OCI-M2 (cell line): Measurements from ENCODE around the gene CFAP46.
"Not testable (repeated sequence)": the region's sequence is repeated elsewhere in the genome, so short reads cannot be mapped to it uniquely, and the experiment has no call there.

Experiments
- DNase-seq: peaks from one replicate; lab custom pipeline; 2025; ENCODE audit not compliant: unreplicated experiment; lab: John Stamatoyannopoulos, UW

CFAP46 gene

DNA sequence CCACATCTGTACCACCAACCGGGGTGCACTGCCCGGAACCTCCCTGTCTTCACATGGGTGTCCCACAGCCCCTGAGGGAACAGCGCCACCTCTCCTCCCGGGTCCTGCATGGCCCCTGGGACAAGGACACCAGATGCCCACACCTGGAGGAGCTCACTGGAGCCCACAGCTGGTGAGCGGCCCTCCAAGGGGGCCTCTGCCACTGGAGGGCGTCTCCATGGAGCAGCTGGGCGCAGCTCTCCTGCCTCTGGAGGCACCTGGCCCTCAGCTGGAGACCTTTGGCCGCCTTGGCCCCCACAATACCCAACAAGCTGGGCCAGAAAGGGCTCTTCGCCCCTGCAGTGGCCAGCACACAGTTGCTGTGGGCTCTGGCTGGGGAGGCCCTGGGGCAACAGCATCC is 149.2 kb downstream of the CFAP46 start:
- no peak for DNase-seq

DNA sequence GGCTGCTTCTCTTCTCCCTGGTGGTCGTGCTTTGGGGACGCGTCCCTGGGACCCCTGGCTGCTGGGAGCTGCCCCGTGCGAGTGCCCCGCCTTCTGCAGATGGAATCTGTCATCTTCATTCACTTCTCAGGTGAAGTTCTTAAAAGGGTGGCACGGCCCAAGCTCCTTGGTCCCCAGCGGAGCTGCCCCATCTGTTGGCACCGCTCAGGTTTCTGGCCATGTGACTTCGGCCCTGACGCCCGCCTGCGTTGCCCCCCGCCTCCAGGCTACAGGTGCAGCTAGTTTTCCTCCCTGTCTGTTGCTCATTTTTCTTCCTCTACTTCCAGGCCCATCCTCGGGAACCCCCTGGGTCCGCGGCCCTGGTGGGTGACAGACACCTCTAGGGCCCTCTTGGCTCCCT is 149.6 kb downstream of the CFAP46 start:
- DNase-seq = no peak

DNA sequence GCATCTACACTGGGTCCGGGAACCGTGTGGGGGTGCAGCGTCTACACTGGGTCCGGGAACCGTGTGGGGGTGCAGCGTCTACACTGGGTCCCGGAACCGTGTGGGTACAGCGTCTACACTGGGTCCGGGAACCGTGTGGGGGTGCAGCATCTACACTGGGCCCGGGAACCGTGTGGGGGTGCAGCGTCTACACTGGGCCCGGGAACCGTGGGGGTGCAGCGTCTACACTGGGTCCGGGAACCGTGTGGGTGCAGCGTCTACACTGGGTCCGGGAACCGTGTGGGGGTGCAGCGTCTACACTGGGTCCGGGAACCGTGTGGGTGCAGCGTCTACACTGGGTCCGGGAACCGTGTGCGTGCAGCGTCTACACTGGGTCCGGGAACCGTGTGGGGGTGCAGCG is 150.3 kb downstream of the CFAP46 start:
- not testable (repeated sequence) for DNase-seq

DNA sequence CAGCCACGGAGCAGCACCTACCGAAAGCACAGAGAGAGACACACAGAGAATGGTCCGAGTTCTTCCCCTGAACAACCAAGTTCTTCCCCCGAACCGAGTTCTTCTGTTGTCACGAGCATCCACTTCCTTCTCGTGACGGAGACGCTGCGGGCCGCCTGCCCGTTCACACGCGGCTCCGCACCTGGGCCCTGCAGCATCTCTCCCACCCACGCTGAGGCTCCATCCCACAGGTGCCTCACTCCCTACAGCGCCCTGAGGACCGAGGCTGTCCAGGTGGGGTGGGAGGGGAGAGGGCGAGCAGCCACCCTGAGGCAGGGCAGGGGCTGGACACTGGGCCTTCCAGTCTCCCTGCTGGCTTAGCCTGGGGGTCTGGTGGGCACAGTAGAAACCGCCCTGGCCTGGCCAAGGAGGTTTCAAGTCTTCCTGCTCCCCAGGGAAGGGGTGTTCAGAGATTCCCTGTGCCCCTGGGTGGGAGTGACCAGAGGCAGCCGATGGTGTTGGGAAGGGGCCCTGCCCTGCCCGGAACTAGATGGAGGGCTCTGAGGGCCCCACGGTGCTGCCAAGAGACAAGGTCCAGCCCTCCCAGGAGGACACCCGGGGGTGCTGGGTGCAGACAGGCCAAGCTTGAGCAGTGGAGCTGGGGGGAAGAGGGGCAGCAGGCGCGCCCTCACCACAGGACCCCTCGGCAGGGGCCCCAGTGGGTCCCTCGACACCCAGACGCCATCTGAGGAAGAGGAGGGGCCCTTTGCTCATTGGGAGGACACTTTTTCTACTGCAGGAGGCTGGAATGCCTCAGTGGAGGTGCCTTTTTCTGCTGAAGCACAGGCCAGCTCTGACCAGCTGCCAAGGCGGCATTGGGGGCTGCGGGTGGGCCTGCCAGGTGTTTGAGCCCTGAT is 151.2 kb downstream of the CFAP46 start:
- DNase-seq = no peak

DNA sequence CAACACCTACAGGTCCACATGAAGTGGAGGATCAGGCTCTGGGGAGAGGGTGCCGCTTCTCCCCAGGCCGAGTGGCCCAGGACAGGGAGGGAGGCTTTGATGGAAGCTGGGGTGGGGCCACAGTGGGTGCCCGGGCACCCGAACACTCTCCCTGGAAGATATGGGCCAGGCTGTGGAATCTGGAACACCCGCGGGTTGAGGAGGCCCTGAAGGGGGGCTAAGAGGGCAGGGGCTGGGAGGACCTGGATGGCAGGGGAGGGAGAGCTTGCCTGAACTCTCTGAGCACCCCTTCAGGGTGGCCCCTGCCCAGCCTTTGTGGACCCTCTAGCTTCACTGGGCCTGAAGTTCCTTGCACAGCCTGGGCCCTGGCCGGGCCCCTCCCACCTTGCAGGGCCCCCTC is 151.9 kb downstream of the CFAP46 start:
- DNase-seq = no peak

DNA sequence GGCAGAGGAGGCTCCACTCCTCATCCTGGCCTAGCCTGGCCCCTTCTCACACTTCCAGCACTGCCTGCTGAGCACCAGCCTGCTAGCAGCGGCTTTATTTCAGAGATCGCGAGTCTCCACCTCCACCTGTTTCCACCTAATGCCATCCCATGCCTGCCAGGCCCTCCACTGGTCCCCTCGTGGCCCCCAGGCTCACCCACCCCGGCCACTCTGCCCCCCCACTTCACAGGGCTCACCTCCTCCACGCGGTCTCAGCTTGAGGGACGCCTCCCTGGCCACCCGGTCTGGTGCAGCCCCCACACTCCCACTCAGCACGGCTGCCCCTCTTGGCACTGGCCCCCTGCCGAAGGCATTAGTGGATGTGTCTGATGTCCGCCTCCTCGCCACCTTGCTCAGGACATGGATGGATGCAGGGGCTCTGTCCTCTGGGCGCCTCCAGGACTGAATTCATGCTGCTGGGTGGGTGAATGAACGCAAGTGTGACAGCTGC is 152.7 kb downstream of the CFAP46 start:
- no peak for DNase-seq

DNA sequence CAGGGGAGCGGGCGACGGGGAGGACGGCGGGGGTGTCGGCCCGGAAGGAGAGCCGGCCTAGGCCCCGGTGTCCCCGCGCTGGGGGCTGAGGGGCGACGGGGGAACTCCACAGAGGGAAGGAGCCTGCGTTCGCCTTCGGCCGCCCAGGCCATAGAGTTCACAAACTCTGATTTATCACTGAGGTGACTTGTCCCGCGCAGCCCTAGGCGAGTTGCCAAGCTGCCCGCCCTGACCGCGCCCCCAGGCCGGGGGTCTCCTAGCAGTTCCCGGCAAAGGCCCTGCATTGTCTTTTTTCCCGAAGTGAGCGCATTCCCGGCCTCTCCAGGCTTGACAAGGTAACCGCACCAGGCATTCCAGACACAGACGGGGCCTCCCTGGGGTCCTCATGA is 153.5 kb downstream of the CFAP46 start:
- no peak for DNase-seq

DNA sequence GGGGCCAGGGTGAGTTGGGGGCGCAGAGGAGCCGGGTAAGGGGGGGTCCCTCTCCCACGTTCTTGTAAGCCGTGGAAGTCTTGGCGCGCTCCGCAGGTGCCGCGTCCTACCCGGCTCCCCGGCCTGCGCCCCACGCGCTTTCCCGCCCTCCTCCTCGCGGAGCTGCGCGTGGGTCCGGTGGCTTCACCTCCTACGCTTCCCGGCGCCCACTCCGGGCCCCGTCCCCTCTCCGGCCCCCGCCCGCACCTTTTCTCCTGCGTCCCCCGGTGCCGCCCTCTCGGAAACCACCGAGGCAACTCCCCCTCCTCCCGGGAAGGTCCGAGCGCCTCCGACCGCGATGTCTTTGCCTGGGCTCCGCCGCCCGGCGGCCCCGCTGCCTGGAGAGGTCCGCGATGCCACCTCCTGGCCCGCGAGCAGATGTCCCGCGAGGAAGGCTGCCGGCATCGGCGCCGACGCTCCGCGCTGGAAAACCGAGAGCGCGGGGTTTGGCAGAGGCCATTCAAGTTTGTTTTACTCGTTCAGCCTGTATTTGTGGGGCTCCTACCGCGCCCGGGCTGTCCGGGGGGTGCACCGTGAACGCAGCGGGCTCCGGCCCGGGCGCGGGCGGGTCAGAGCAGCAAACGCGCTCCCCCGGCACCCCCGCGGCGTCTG is 154.1 kb downstream of the CFAP46 start:
- DNase-seq = no peak

DNA sequence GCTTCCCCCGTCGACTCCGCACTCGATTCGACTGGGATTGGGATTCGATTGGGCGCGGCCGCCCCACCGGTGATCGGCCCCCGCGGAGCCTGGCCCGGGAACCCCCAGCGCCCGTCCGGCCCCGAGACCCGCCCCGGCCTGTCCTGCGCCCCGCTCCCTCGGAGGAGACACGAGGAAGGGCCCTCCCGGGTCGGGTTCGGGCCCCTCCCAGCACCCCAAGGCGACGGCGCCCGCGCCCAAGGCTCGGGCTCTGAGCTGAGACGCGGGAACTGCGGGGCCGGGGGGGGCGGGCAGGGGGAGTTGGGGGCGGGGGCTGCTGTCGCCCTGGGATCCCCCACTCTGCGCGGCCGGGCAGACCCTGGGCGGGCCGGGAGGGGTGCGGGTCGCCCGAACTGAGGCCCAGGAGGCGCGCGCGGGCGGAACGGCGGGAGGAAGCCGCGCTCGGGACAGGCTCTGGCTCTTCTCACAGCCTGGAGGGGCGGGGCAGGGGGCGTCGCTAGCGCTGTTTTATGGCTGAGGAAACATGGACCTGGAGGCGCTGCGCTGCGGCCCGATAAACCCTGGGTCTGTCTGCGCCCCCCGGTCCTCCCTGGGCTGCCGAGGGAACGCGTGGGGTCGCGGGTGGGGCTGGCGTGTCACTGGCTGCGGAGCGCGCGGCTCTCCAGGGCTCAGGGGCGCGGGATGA is 154.7 kb downstream of the CFAP46 start:
- DNase-seq = no peak

DNA sequence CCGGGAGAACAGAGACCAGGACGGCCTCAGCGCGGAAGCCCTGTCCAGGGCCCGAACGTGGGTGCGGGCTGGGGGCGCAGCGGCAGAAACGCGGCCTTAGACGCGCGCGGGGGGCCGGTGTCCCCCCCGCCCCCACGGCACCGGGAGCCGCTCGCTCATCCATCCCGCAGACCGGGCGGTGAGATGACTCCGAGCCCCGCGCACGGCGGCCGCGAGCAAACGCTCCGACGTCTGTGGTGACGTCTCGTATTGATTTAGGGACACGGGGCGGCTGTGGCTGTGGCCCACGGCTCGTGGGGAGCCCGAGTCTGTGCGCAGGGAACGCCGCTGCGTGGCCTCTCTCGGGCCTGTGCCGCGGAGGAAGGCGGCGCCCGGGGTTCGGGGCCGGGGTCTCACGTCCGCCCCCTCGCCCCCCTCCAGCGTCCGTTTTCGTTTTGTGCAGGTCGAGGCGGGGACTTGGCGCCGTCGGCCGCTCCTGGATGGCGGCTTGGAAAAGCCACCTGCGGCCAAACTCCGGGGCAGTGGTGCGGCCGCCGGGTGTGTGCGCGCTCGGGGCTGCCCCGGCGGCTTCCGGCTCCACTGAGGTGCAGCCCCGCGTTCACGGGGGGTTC is 155.4 kb downstream of the CFAP46 start:
- no peak for DNase-seq

DNA sequence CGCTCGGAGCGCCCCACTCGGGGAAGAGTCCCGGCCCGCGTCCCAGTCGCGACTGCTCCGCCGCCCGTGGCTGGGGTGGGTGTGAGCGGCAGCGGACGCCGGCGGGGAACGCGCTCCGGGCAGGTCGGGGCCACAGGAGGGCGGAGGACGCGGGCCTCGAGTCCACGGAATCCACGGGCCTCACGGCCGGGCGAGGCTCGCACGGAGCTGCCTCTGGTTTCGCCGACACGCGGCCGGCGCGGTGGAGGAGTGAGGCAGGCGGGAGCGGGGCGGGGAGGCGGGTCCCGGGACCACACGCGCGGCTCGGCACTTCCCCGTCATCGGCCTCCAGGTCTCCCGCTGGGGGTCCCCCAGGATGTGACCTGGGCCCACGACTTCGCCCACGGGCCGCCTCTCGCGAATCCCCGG is 155.9 kb downstream of the CFAP46 start:
- DNase-seq = no peak

DNA sequence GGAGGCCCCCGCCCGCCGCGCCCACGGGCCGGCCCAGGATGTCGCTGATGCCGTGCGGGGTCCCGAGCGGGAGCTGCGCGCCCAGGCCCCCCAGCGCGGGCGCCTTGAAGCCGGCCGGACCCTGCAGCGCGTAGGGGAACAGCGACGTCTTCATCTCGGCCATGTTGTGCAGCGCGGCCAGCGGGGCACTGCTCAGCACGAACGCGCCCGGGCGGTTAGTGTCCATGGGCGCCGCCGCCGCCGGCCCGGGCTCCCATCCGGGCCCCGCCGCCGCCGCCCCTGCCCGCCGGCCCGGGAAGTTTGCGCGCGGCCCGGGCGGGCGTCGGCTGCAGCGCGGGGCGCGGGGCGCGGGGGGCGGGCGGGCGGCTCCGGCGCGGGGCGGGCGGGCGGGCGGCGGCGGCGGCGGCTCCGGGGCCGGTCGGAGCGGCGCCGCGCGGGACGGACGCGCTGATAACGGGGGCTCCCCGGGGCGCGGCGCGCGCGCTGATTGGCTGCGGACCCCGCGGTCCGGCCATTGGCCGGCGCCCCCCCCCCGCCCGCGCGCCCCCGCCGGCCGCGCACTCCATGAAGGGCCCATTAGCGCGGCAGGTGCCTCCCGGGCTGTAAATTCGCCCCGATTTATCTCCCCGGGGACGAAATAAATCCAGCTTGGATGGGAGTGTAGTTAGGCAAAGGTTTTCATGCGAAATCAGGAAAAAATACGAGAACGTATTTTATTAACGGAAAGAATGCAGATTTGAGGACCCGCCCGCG is 156.5 kb downstream of the CFAP46 start, which contains the start of gene NKX6-2:
TSS of gene NKX6-2 (minus strand) at position 425 of the 753 bp plus-strand sequence. CDS start at position 226, 199 bp downstream.
- no peak for DNase-seq

DNA sequence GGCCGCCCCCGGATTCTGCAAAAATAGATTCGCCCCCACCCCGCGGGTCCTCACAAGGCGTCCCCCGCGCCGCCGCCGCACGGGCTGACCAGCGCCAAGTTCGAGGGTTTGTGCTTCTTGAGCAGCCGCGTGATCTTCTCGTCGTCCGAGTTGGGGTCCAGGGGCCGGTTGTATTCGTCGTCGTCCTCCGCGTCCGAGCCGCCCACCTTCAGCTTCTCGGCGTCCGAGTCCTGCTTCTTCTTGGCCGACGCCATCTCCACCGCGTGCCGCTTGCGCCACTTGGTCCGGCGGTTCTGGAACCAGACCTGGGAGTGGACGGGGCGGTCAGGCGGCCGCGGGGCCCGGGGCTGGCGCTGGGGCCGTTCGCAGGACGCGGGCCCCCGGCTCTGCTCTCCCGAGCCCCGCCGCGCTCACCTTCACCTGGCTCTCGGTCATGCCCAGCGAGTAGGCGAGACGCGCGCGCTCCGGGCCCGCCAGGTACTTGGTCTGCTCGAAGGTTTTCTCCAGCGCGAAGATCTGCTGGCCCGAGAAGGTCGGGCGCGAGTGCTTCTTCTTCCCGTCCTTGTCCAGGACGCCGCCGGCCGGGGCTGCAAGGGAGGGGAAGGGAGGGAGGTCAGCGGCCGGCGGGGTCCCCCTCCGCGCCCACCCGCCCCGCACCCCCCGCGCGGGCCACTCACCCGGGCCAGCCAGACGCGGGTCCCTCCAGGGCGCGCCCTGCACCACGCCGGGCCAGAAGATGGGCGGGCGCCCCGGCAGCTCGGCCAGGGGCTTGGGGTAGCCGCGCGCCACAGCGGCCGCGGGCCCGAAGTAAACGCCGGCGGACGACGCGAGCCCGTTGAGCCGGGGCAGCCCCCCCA is 157.3 kb downstream of the CFAP46 start:
- DNase-seq = no peak

DNA sequence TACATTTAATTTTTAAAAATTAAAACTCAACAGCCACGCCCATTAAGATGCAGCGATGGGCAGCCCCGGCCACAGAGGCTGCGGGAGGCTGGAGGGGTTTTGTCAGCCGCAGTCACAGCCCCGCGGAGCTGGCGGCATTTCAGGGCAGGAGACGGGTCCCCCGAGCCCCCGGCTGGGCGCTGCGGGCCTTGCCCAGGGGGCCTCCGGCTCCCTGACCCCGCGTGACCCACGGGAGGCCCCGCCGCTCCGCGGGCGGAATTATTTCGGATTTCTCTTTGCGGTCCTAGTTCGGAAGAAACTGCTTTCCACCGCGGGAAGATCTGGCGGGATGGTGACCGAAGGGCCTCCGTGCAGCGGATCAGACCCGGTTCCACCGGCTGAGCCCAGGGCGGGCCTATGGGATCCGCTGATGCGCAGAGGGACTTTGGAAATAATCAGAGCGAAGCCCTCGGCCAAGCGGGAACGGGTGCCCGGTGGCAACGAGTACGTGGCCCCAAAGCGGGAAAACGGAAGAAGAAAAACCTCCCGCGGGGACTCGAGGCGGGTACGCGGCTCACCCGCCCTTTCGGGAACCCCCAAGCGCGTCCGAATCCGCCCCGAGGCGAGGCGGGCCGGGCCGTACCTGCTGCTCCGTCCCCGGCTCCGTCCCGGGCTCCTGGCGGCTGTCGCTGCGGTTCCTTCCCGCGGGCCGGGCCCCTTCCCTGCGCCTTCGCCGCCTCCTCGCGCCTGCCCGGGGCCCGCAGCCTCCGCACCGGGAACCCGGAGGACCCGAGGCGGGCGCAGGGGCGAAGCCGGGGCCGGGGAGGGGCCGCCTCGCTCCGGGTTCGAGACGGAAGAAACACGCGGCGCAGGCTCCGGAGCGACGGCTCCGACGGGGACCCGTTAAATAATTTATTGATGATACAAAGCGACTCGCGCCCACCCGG is 158.2 kb downstream of the CFAP46 start:
- no peak for DNase-seq

DNA sequence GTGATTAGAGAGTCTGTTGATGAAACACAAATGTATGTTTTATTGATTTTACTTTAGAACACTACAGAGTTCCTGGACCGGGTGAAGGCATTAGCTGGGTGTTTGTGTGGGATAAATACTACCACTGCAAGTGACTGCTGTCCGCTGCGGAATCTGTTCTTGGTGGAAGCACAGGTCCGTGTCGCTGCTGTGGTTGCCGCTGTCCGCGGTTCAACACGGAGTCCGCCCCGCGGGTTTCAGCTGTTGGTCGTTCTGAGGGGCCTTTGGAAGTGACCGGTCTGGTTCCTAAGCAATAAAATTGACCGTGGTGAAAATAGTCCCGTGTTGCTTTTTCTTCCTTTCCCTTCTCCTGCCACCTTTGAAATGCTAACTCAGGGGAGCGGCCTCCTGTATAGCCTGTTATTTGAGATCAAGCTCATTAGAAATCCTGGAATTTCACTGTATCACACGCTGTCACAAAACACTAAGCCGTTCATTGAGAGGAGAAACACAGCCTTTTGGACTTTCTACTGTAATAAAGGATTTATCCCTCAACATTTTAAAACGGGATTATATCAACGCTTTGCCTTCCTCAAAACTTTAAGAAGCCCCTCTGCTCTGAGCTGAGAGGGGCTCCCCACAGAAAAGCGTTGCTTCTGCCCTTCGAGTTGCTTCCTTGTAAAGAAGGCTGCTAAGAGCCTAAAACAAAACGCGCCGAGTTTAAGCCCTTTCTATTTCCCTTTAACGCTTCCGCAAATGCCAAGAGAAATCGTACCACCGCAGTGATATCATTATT is 159.0 kb downstream of the CFAP46 start:
- no peak for DNase-seq

DNA sequence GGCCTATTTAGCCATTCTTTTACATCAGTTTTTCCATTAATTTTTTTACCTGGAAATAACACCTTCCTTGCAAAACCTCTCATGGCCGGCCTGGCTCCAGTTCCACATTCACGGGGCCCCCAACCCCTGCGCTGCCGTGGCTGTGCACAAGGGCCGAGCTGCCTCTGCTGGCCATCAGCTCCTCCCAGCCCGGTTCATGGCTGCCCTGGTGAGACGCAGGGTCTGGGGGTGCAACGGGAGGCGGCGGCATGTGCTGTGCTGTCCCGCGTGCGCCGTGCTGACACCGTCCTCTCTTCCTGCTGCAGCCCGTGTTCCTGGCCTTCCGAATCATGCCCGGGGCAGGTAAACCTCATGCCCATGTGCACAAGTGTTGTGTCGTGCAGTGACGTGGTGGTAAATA is 160.8 kb downstream of the CFAP46 start:
- DNase-seq = no peak

DNA sequence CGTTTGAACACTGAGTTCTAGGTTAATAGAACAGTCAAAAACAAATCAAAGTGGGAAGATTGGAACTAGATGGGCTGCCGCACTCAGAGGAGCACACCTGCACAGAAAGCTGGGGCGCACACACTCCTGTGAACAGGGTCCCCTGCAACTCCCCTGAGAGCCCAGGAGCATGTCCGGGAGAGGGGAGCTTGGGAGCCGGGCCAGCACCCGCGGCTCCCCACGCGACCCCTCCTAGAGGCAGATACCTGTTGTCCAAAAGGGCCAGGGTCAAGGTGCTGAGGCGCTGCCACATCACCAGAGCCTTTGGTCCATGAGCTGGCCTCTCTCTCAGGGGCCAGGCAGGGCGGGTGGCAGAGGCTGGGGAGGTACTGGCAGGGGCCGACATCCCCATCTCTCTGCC is 162.0 kb downstream of the CFAP46 start:
- no peak for DNase-seq
